Activated CD8-positive, alpha-beta memory T cell treated with anti-CD3 and anti-CD28 coated beads for 48 hours (primary cell): ENCODE data around the gene DPH2.

ENCODE experiments used
- DNase-seq, 3 experiments: peaks; one replicate each; pipeline ENCODE4 v3.0.0-alpha.2; 2020; ENCODE audit warnings: low read depth in 2 of 3, low spot score in 2 of 3

DPH2 gene

GRCh38 chr1:43999455-43999854 is 29.6 kb downstream of the DPH2 start:
- DNase-seq: no peak

GRCh38 chr1:44000122-44000665 is 30.4 kb downstream of the DPH2 start:
- no peak for DNase-seq

DNA sequence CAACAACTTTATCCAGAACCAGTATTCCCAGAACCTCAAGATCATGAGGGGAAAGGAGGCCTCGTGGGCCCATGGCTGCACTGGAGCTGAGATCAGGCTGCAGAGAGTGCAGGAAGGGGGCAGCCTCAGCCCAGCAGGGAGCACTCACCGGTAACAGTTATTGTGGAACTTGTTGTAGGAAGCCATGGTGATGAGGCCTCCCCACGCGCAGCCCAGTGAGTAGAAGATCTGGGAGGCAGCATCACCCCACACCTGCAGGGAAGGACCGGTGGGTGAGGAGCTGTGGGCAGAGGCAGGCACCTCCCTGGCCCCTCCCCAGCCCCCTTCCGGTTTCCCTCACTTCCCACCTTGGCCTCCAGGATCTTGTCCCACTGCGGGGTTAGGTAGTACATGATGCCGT is 32.4 kb downstream of the DPH2 start:
- DNase-seq: no peak

- DNase-seq: no peak
These were observed 32.9 kb downstream of the DPH2 start for GRCh38 chr1:44002606-44003157.

DNA sequence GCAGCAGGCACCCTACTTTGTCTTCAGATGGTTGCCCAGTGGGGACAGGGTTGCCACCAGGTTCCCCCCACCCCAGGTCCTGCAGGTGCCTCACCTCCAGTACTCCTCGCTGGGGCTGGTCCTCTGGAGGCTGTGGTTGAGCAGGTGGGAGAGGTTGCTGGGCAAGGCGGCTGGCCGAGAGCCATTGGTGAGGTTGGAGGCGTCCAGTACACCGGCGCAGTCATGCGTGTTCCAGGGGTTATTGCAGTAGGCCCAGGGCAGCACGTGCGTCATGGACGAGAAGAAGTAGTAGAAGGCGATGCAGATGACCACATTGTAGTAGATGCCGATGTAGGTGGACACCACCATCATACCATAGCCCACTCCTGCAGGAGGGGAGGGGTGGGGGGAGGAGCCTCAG is 38.4 kb downstream of the DPH2 start:
- DNase-seq: no peak

DNA sequence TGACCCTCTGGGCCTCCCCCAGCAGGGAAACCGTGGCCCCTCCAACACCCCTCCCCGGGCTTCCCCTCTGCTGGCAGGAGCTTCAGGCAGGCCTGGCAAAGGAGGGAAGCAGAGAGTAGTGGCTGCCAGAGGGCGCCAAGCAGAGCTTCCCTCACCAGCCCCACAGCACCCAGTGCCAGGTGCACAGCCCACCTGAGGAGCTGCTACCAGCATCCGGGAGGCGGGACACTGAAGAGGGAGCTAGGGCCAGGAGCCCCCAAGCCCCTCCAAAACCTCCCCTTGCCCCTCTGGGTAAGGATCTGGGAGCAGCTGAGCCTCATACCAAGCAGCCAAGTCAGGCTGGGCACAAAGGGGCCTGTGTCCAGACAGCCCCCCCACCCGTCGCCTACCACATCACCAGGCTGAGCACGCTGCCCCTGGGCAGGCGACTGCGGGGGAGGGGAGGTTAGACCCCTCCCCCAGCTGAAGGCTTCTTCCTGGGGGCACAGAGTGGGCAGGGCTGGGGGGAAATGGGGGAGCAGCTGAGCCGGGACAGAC is 41.2 kb downstream of the DPH2 start:
- no peak for DNase-seq

DNA sequence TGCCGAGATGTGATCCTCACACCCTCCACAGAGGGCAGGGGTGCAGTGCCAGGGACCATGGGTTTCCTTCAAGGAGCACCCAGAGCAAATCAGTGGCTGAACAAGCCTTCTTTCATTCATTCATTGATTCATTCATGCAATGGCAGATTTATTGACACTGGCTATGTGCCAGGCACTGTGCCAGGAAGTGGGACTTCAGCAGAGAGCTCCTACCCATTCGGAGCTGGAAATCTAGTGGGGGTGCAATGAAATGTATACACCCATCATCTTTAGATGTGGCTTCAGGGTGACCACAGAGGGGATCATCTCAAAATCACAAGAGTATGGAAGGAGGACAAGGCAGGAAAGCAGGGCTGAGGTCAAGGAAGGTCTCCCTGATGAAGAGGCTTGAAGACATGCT is 42.6 kb downstream of the DPH2 start:
- no peak for DNase-seq

DNA sequence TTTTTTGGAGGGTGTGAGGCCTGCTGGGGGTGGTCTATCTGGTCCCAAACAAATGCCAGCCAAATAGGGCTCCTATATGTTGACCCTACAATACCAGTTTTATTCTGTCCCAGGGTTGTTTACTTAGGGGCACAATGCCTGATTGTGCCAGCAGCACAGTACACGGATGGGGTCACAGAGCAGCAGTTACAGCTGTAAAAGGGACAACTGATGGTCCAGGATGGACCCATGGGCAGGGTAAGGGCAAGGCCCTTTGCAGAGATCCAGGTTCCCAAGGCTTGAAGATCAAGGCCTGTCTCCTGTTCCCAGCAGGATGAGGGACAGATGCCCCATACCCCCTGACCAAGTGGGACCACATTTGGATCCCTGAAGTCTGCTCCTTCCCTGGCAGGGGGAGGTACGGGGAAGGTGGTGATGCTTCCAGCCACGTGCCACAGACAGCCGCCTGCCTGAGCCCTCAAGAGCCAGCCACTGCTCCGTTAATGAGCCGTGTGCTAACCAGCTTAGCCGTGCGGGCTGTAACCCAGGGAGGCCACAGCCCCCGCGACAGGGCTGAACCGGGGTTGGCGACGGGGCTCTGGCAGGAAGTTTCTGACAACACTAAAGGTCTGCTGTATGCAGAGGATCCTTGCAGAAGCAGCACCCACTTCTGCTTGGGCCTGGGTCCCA is 43.3 kb downstream of the DPH2 start:
- no peak for DNase-seq

GRCh38 chr1:44013949-44014348 is 44.1 kb downstream of the DPH2 start:
- no peak for DNase-seq

DNA sequence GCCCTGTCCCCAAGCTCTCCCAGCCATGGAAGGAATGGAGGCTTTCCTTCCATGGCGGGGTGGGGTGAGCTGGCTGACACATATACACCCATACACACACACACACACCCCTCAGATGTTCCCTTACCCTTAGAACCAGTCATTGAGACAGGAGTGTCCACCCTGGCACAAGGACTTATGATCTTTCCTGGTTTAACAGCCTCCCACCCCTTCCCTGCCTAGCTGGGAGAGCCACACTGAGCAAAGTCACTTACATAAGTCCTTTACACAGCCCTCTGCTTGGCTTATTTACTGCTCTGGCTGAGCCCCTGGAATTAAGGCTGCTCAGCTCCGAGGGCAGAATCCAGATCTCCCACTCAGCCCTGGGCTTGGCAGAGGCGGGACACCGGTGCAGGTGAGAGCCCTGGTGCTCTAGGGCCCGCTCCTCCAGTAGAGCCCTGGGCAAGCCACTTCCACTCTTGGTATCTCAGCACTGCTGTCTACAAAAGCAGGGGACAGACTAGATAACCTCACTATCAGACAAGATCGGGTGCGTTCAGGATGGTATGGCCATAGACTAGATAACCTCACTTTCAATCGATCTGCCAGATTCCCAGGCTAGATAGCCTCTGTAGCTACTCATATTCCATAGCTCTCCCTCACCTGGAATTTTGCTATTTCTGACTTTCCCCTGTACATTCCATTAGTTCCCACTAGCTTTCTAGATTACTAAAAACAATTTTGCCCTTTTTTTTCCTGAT is 44.7 kb downstream of the DPH2 start:
- no peak for DNase-seq

GRCh38 chr1:44015206-44015605 is 45.4 kb downstream of the DPH2 start:
- DNase-seq: no peak

- no peak for DNase-seq
These were observed 46.5 kb downstream of the DPH2 start for GRCh38 chr1:44016041-44016889.

DNA sequence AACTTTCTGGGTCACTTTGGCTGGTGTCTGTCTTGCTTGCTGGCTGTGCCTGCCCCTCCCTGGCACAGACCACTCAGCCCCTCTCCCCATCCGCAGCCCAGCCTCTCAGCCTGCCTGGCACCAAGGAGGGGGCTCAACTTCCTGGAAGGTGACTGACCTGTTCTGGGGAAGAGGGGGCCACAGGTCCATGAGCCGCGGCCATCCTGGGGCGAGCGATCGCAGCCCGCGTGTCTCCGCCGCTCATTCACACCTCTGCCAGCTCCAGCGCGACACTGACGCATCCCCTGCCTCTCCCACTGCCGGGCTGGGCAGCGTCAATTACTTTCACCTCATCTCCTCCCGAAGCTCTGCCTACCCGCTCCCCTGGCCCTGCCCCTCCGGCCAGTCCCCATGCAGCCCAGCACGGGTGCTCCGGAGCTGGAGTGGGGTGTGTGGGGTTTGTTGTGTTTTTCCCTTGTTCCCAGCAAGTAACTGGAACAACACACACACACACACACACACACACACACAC is 47.1 kb downstream of the DPH2 start:
- no peak for DNase-seq

GRCh38 chr1:44019466-44019948 is 49.7 kb downstream of the DPH2 start:
- no peak for DNase-seq

DNA sequence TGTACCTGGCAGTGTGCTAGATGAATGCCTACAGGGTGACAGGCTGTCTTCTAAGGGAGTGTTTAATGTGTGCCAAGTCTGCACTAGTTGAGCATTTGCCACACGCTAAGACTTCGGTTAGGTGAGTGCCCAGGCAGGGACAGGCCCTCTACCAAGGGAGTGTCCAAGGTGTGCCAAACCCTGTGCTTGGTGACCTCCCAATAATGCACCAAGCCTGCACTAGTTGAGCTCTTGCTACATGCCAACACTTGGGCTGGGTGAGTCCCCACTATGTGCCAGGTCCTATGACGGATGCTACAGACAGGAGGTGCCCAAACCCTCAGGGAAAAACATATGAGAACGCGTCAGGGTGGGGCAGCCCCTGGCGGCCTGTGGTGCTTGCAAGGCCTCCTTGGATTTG is 50.7 kb downstream of the DPH2 start:
- no peak for DNase-seq

DNA sequence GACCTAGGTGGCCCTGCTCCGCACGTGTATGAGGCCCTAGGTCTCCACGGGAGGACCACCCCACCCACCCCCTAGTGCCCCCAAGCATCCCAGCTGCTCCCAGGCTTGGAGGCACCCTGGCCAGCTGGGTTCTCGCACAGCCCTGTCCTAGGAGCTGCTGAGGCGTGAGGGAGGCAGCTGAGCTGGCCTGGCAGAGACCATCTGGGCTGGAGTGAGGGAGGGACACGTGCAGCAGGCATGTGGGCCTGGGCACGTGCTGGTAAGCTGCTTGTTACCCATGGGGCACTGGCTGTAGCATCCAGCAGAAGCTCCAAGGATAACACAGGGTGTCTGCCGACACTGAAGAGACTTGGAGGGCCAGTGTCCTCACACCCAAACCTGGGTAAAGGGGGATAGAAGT is 51.3 kb downstream of the DPH2 start:
- no peak for DNase-seq

- DNase-seq: no peak
These were observed 51.9 kb downstream of the DPH2 start for GRCh38 chr1:44021581-44022321.
